Measurements from ENCODE around the gene PNPLA3. TPM values are rescaled to one million over a fixed set of nuclear protein-coding genes. Genes with fewer than 3 reads are reported as not detected.

The PNPLA3 gene
- total RNA-seq, 2 donors from 2014 or later = 48.1 to 52.6 TPM

- Mint-ChIP-seq H3K36me3 (ENCODE audit: low read depth) (no peaks in the 10 kb centered on the region), H3K27me3 (ENCODE audit: insufficient read depth) (peaks cover 6% of the 10 kb centered on the region), H3K27ac (no peak overlapping the region), H3K4me1 (peaks cover 1% of the 10 kb centered on the region), H3K4me3 (no peak overlapping the region), H3K9me3 (no peaks in the 10 kb centered on the region)
- no peaks in the 10 kb centered on the region for H3K4me1 ChIP-seq (ENCODE audit: control insufficient read depth, insufficient read depth, low read length)
- no peak overlapping the region for H3K4me3 ChIP-seq (ENCODE audit: low read length)
- H3K27me3 ChIP-seq (ENCODE audit: control insufficient read depth, insufficient read depth, low read length, poor library complexity, severe bottlenecking) = peaks cover 7% of the 10 kb centered on the region
- 62 to 70% methylated on average over 5 to 7 of the region's 7 CpGs for WGBS, 2 experiments (ENCODE audit: insufficient coverage in 1 of 2, insufficient read length in 1 of 2)
- H3K36me3 ChIP-seq (ENCODE audit: control insufficient read depth, insufficient read depth, low read length) = no peaks in the 10 kb centered on the region
- no peak for DNase-seq
- H3K27ac ChIP-seq (ENCODE audit: low read depth, low read length) = no peak overlapping the region
- no peak for TF ChIP-seq CTCF (conservative IDR thresholded peaks at IDR 0.05)
- no peaks in the 10 kb centered on the region for H3K9me3 ChIP-seq (ENCODE audit: control insufficient read depth, low read length)
- H3K9ac ChIP-seq (ENCODE audit: extremely low read depth, low read length, poor library complexity, severe bottlenecking) = no peak overlapping the region
These were observed 38.3 kb upstream of the PNPLA3 start for GRCh38 chr22:43885319-43885671.

GRCh38 chr22:43885786-43886185 lies 37.8 kb upstream of the PNPLA3 start:
- no peaks in the 10 kb centered on the region for H3K9me3 Mint-ChIP-seq
- no peak for TF ChIP-seq CTCF (conservative IDR thresholded peaks at IDR 0.05)
- H3K4me1 ChIP-seq (ENCODE audit: control insufficient read depth, insufficient read depth, low read length) = no peaks in the 10 kb centered on the region
- no peak overlapping the region for H3K27ac ChIP-seq (ENCODE audit: low read depth, low read length)
- no peak overlapping the region for H3K9ac ChIP-seq (ENCODE audit: extremely low read depth, low read length, poor library complexity, severe bottlenecking)
- H3K27ac Mint-ChIP-seq = no peak overlapping the region
- H3K4me3 ChIP-seq (ENCODE audit: low read length) = no peak overlapping the region
- no peak overlapping the region for H3K4me3 Mint-ChIP-seq
- H3K36me3 ChIP-seq (ENCODE audit: control insufficient read depth, insufficient read depth, low read length) = no peaks in the 10 kb centered on the region
- H3K27me3 ChIP-seq (ENCODE audit: control insufficient read depth, insufficient read depth, low read length, poor library complexity, severe bottlenecking) = peaks cover 12% of the 10 kb centered on the region
- 96 to 98% methylated on average over 5 to 6 of the region's 6 CpGs for WGBS, 2 experiments (ENCODE audit: insufficient coverage in 1 of 2, insufficient read length in 1 of 2)
- peaks cover 11% of the 10 kb centered on the region for H3K27me3 Mint-ChIP-seq (ENCODE audit: insufficient read depth)
- DNase-seq = no peak
- no peaks in the 10 kb centered on the region for H3K9me3 ChIP-seq (ENCODE audit: control insufficient read depth, low read length)
- no peaks in the 10 kb centered on the region for H3K36me3 Mint-ChIP-seq (ENCODE audit: low read depth)
- peaks cover 1% of the 10 kb centered on the region for H3K4me1 Mint-ChIP-seq

GRCh38 chr22:43886231-43886630 lies 37.4 kb upstream of the PNPLA3 start:
- H3K9me3 ChIP-seq (ENCODE audit: control insufficient read depth, low read length) = no peaks in the 10 kb centered on the region
- no peak overlapping the region for H3K9ac ChIP-seq (ENCODE audit: extremely low read depth, low read length, poor library complexity, severe bottlenecking)
- no peak overlapping the region for H3K27ac ChIP-seq (ENCODE audit: low read depth, low read length)
- Mint-ChIP-seq H3K36me3 (ENCODE audit: low read depth) (no peaks in the 10 kb centered on the region), H3K27ac (no peak overlapping the region), H3K9me3 (no peaks in the 10 kb centered on the region), H3K27me3 (ENCODE audit: insufficient read depth) (peaks cover 15% of the 10 kb centered on the region), H3K4me3 (no peak overlapping the region), H3K4me1 (peaks cover 1% of the 10 kb centered on the region)
- DNase-seq = no peak
- WGBS, 2 experiments (ENCODE audit: insufficient coverage in 1 of 2, insufficient read length in 1 of 2) = 75% methylated on average over 6 to 8 of the region's 8 CpGs
- no peak overlapping the region for H3K4me3 ChIP-seq (ENCODE audit: low read length)
- TF ChIP-seq CTCF (conservative IDR thresholded peaks at IDR 0.05) = no peak
- H3K4me1 ChIP-seq (ENCODE audit: control insufficient read depth, insufficient read depth, low read length) = no peaks in the 10 kb centered on the region
- no peaks in the 10 kb centered on the region for H3K36me3 ChIP-seq (ENCODE audit: control insufficient read depth, insufficient read depth, low read length)
- H3K27me3 ChIP-seq (ENCODE audit: control insufficient read depth, insufficient read depth, low read length, poor library complexity, severe bottlenecking) = peaks cover 17% of the 10 kb centered on the region
